PC-9 (cell line): ENCODE measurements around the gene GAPDHS.

Experiments used
- EZH2 ChIP-seq: fragments of 200-600 bp; sonication (generic); IDR thresholded peaks from 2 replicates; pipeline ENCODE4 v1.8.0; 2017; ENCODE audit warnings: antibody characterized with exemption, low read depth
- TF ChIP-seq, protein P1 (sequence below): fragments of 200-600 bp; sonication (generic); conservative IDR thresholded peaks from 2 replicates; pipeline ENCODE4 v1.6.1; 2017; ENCODE audit warnings: mixed run types, antibody characterized with exemption, mild to moderate bottlenecking, moderate library complexity

DNA sequence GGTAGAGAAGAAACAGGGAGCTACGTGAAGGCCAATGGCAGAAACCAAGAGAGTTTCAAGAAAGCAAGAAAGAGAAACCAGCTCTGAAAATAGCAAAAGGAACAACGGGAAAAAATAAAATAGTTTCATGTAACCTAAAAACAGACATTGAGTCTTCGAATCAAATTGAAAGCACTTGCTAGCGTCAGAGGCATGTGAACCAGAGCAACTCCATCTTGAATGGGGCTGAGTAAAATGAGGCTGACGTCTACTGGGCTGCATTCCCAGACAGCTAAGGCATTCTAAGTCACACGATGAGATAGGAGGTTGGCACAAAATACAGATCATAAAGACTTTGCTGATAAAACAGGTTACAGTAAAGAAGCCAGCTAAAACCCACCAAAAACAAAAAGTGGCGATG, 45.5 kb downstream of the GAPDHS start:
- TF ChIP-seq, protein P1, sequence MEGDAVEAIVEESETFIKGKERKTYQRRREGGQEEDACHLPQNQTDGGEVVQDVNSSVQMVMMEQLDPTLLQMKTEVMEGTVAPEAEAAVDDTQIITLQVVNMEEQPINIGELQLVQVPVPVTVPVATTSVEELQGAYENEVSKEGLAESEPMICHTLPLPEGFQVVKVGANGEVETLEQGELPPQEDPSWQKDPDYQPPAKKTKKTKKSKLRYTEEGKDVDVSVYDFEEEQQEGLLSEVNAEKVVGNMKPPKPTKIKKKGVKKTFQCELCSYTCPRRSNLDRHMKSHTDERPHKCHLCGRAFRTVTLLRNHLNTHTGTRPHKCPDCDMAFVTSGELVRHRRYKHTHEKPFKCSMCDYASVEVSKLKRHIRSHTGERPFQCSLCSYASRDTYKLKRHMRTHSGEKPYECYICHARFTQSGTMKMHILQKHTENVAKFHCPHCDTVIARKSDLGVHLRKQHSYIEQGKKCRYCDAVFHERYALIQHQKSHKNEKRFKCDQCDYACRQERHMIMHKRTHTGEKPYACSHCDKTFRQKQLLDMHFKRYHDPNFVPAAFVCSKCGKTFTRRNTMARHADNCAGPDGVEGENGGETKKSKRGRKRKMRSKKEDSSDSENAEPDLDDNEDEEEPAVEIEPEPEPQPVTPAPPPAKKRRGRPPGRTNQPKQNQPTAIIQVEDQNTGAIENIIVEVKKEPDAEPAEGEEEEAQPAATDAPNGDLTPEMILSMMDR, result no peak
- no peak for TF ChIP-seq EZH2
